GOT3 (cell line): Measurements from ENCODE around the gene CCDC127.
"Not testable (repeated sequence)": the region's sequence is repeated elsewhere in the genome, so short reads cannot be mapped to it uniquely, and the experiment has no call there.

Experiments used
- DNase-seq: peaks from one replicate; lab custom pipeline; 2025; ENCODE audit warnings: mixed read lengths; lab: John Stamatoyannopoulos, UW

CCDC127 gene

DNA sequence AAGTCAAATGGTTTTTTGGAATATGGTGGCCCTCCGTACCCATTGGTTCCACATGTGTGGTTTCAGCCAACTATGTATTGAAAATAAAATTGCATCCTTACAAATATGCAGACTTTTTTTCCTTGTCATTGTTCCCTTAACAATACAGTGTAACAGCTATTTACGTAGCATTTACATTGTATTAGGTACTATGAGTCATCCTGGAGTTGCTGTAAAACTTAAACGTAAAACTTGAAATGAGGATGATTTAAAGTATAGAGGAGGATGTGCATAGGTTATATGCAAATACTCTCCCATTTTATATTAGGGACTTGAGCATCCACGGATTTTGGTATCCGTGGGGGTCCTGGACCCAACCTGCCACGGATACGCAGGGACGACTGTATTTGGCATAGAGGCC lies 16.5 kb upstream of the CCDC127 start:
- DNase-seq, result no peak

DNA sequence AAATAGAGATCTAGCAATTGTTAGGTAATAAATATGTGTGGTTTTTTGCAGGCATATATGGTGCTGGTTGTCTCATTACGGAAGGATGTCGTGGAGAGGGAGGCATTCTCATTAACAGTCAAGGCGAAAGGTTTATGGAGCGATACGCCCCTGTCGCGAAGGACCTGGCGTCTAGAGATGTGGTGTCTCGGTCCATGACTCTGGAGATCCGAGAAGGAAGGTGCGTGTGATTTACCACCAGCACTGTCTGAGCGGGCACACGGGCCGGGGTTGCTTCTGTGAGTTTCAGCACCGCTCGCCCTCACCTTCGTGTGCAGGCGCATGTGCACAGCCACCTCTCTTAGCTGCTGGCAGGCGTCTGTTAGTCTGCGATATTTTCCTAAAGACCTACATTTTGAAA lies 15.5 kb upstream of the CCDC127 start:
- not testable (repeated sequence) for DNase-seq

DNA sequence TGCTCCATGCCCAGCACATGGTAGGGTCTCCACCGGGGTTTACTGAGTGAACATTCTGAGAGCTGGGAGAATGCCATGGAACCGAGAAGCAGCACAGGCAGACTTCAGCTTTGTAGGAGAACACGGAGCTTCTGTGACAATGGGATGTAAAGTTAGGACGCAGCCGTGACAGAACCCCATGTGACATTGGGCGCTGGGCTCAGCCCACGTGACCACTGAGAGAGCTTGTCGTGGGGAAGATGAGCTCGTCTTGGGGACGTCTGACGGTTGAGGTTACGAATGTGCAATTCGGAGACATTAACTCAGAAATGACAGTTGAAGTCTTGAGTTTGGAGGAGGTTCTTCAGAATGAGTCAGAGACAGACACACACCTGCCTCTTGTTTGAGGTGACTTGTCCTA lies 13.7 kb upstream of the CCDC127 start:
- DNase-seq, result no peak

DNA sequence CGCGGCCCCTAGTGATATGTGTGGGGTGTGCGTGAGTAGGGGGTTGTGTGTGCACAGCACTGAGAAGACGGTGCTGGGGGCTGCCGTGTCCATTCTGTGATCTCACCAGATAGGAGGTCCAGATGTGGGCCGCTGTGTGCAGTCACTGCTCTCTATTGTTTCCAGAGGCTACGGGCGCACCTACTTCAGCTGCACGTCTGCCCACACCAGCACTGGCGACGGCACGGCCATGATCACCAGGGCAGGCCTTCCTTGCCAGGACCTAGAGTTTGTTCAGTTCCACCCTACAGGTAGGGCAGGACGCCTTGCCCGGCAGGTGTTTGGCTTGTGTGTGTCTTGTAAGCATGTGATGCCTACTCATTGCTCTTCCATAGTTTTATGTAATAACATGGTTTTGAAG lies 12.8 kb upstream of the CCDC127 start:
- no peak for DNase-seq

DNA sequence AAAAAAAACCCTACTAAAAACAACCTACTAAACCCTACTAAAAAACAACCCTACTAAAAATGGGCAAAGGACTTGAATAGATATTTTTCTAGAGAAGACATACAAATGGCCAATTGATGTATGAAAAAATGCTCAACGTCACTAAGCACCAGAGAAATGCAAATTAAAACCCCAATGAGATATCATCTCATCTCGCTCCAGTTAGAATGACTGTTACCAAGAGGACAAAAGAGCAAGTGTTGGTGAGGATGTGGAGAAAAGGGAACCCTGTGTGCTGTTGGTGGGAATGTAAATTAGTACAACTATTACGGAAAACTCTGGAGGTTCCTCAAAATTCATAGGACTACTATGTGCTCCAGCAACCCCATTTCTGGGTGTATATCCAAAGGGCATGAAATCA lies 10.9 kb upstream of the CCDC127 start:
- no peak for DNase-seq

DNA sequence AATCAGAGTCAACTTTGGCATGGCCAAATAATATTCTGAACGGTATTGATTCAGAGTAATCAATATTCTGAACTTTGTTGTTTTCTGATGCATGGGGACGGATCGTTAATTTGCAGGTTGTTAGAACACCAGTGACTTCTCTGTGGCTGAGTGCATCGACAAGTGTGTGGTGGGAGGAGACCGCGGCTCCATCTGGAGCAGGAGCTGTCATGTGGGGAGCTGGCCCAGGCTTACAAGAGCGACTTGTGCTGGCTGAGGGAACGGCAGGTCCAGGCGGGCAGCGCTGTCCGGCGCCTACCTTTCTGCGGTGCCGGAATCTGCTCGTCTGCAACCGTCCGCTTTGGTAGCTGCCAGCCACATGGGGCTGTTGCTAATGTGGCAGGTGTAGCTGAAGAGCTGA lies 9.4 kb upstream of the CCDC127 start:
- not testable (repeated sequence) for DNase-seq

DNA sequence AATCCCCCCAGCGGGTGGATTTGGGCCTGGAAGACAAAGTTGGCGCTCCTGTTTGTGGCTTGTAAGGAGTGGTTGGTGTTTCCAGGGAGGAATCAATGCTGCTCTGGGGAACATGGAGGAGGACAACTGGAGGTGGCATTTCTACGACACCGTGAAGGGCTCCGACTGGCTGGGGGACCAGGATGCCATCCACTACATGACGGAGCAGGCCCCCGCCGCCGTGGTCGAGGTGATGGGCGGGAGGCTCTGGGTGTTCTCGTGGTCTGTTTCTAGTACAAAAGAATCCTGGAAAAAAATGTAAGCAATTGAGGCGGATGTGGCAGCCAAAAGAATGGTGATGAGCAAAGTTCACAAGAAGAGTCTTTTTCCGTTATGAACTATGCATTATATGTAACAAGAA lies 7.4 kb upstream of the CCDC127 start:
- DNase-seq, result no peak

DNA sequence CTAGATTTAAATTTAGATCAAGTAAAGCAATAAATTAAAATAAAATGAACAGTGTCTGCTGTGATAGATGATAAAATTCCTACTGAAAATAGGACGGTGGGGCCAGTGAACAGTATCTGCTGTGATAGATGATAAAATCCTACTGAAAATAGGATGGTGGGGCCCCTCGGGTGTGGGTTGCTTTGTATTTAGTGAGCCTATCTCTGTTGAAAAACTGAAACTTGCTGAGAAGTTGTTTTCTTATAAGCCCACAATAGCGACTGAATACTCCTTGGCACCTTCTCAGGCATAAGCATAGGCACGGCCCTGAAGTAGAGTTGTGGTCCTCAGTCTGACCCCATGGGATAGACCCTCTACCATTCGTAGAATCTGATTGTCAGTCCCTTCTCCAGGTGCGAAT lies 5.8 kb upstream of the CCDC127 start:
- DNase-seq, result no peak

DNA sequence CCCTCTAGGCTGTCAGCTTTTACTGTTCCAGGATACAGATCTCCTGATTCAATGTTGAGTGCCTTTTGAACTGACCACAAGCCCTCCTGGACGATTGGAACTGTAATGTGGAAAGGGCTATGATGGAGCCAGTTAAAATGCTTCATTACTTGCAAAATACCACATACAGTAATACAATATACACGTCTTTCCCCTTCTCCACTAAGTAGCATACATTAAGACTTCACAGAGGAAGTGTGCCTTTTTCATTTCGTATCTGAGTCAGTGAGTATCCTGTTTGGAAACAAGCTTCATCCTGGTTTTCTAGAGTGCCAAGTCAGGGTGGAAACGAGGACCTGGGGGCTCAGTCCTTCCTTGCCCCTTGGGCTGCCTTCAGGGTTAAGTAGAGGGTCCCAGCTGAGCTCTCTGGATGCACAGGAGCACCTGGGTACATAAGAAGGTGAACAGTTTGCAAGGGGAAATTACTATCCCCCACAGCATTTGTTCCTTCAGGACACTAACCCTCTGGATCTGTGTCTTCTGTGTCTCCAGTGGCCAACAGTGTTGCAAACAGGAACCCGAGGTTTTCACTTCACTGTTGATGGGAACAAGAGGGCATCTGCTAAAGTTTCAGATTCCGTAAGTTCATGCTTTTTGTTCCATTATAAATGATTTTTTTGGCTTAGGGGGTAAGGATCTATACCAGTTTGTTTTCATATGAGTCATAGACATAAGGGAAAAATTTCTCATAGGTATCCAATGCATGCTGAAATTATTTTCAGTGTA lies 5.2 kb upstream of the CCDC127 start:
- DNase-seq, result not testable (repeated sequence)

DNA sequence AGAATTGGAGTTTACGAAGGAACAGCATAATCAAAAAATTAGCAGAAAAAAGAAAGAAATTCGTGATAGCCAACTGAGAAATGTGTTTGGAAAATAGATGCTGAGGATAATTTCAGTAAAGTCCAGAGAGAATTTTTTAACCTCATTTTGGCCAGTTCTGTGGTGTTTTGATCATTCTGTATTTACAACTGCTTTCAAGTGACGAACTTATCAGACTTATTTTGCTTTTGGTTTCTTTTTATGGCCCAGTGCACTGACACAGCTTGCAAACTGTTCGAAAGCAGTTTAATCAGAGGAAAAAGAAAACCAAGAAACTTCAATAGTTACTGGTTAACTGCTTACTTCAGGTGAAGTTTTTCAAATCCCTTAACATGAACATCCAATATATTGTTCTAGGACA lies 2.0 kb upstream of the CCDC127 start:
- no peak for DNase-seq

DNA sequence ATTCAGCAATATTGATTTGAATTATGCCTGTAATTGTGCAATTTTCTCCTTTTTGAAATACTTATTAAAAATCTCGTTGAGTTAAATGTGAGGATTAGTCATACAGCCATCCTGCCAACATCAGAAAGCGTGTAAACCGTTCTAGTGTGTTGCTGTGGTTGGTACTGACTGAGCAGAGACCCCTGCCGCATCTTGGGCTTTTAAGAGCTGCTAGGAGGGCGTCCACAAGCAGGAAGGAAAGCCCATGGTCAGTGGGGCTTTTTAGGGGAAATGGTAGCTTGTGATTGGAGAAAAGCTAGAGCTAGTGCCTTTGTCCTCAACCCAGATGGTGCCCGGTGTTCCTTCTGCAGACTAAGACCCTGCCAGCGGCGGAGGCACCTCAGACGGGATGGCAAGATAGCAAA lies 1.5 kb upstream of the CCDC127 start:
- no peak for DNase-seq

DNA sequence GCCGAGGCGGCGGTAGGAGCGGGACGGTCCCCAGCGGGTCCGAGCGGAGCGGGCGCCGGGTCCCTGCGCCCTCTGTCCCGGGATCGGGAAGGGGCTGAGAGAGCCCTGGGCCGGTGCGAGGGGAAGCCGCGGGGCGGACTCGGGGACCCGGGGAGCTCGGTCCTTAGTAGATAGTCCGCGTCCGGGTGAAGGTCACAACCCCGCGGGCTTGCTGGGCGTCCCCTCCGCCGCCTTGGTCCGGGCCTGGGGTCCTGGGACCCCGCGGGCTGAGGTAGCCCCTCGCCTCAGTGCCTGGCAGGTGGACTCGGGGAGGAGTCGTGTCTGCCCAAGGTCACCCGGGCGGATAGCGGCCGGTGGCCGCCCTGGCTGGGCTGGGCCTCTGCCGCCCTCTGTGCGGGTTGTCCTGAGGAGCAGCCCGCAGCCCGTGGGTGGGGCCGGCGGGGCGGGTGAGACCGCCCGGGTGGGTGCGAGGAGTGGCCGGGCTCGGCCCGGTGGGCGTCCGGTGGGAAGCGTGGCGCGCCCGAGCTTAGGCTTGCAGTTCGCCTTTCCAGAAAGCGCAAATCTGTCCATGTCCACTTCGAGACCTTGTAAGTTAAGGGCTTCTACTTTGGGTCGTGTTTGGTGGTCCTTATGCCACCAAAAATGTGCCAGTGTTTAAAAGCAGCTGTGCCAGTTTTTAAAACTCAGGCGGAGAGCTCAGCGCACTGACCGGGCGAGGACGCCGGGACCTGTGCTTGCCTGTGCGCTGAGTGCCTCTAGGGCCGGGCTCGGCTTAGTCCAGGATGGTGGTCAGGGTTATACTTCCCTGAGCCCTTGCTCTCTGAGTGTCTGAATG lies 721 bp upstream of the CCDC127 start:
- DNase-seq, result no peak

DNA sequence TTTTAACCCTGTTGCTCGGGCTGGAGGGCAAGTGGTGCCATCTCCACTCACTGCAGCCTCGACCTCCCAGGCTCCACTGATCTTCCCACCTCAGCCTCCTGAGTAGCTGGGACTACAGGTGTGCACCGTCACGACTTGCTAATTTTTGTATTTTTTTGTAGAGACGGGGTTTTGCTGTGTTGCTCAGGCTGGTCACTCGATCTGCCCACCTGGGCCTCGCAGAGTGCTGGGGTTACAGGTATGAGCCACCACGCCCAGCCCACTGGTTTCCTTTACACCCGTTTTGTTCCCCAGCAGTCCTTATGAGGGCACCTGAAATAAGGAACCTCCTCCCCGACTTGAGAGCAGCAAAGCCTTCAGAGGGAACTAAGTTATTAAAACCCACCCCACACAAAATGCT lies 1.9 kb downstream of the CCDC127 start:
- DNase-seq, result not testable (repeated sequence)

DNA sequence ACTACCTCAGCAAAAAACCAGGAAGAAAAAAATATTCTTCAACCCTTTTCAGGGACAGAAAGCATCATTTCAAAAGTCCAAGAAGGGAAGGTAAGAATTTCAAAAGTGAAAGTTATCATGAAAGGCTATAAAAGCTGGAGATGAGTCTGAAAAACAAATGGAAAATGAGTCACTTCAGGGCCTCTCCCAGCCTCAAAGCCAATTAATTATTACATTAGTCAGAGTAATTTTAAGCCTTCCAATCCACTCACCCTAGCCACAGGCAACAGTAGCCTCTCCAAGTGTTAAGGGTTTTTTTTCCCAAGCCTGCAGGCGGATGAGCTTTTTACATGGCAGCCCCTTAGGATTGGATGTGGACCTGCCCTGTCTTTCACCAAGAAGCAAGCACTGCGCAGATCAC lies 2.7 kb downstream of the CCDC127 start:
- DNase-seq, result not testable (repeated sequence)

DNA sequence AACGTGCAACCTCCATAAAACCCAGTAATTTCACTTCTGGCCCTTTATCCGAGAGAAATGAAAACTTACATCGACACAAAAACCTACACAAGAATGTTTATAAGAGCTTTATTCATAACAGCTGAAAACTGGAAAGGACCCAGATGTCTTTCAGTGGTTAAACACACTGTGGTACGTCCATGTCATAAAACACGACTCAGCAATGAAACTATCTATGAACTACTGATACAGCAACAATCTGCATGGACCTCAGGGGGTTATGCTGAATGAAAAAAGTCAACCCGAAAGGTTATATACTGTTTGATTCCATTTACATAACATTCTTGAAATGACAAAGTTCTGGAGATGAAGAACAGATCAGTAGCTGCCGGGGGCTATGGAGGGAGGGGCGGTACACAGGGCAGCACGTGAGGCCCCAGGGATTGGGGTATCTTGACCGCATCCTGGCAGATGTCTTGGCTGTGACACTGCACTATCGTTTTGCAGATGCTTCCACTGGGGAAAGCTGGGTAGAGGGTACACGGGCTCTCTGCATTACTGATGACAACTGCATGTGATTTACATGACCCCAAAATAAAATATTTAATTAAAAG lies 4.1 kb downstream of the CCDC127 start:
- DNase-seq, result no peak

DNA sequence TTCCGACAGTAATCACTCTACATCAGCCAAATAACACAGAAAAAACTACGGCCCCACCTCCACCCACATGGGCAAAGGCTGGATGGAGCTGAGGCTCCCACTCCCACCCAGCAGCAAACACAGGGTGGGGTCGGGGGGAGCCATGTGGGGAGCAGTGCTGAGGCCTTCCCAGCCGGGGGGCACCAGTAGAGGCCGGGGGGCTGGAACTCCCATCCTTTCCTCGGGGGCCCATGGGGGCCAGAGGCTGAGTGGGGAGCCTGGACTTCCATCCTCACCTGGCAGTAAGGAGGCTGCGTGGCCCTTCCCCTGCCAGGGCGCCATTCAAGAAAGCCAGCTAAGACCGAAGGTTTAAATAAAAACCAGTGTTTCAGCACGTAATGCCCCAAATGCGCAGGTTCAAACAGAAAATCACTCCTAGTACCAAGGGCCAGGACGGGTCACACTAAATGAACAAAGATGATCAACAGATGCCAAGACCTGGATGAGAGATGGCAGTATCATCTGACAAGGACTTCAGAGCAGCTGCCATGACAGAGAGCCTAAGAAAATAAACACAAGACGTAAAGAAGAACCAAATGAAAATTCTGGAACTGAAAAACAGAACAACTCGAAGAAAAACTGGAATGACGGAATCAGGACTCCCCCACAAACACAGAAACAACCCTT lies 9.4 kb downstream of the CCDC127 start:
- no peak for DNase-seq

DNA sequence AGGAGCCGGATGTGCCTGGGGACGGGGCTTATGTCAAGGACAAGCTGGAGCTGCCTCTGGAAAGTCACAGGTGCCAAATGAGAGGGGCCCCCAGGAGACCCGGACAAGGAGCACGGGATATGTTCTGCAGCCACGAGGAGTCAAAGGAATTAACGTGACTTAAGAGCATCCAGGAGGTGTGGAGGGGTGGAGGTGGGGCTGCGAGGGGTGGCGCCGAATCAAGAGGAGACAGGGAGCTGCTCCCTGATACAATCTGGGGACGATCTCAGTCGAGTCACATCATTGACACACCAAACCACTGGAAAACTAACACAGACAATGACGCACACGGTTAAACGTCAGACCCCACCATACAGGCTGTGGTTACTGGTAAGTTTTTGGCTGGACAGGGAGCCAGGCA lies 10.4 kb downstream of the CCDC127 start:
- no peak for DNase-seq

DNA sequence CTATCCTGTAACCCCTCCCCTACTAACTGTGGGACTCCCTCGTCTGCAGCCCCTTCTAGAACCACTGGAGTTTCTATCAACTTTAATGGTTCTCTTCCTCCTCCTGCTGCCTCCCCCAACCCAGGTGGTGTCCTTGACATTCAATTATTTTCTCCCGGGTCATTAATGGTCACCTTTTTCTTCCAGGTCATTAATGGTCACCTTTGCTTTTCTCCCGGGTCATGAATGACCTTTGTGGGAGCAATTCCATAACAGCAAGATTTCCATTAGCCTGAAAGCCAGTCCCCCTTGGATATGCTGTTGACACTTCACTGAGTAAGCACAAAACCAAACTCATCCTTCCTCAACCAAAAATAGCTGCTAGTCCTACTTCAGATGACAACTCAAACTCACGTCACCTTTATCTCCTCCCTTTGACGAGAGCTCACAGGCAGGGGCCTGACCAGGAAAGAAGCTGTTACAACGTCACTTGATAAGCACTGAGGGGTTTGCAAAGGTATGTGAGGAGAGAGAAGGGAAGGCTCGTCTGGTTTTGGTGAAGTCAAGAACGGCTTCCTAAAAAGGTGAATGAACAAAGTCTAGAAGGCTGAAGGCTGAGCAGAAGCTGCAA lies 10.9 kb downstream of the CCDC127 start:
- DNase-seq, result no peak

DNA sequence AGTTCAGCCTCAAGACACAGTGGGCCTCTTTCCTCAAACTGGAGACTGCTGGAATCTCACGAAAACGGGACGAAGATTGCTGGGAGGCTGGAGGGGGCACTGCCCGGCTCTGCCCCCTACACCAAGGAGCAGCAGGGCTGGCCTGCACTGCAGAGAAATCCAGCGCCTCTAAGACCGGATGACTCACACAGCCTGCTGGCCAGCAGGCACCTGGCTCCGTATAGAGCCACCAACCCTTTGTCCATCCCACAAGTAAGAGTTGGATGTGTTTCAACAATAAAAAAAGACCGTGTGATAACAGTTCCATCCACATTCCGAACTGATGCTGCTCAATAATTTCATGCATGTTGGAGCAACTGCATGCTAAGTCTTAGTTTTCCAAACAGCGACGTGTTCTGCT lies 11.5 kb downstream of the CCDC127 start:
- no peak for DNase-seq

DNA sequence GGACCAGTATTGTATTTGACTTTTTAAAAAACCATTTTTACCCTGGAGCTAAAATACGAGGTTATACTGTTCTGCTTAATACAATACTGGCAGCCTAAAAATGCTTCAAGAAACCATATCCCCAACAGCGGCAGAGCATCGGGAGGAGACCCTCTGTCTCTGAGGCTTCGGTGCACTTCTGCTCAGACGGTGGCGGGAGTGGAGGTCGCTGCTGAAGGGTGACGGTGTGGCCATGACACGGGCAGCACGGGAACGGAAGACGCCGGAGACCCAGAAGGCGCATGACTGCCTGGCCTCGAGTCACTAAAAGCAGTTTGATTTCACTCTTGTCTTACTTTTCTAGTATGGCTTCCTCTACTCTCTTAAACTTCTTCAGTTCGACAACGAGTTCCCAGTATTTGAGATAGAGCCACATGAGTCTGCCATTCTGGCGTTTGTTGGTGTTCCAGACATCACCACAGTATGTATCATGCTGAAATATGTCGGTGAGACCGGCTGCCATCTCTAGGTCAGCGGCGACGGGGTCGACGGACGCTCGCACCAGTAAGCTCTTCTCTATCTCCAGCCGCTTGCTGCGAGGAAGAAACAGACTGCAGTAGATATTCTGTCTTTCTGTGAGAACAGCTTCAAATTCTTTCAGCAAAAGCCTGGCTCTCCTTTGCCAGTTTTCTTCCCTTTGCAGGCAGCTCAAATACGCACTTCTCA lies 12.8 kb downstream of the CCDC127 start:
- no peak for DNase-seq

DNA sequence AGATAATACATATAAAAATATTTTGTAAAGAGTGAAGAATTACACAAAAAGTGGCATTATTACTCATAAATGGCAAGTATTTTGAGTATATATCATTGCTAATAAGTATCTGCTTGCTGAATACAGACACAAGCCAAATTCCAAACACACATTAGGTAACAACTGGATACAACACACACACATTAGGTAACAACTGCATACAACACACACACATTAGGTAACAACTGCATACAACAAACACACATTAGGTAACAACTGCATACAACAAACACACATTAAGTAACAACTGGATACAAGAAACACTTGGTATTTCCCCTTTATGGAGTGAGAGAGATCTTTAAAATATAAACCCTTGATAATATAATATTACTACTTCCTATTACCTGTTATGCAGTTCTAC lies 13.5 kb downstream of the CCDC127 start:
- DNase-seq, result no peak
